Fibroblast of the aortic adventitia (primary cell): ENCODE results near the gene REM1. TPM values are rescaled to one million over a fixed set of nuclear protein-coding genes. Genes with fewer than 3 reads are reported as not detected.
A peak's percentile ranks its signal among the peaks of the same experiment; 100 is the strongest.
"Not testable (repeated sequence)": the region's sequence is repeated elsewhere in the genome, so short reads cannot be mapped to it uniquely, and the experiment has no call there.

ENCODE experiments used
- DNase-seq: peaks from one replicate; pipeline ENCODE4 v3.0.0-alpha.2; 2010; ENCODE audit warnings: low read depth
- H3K4me3 ChIP-seq: 2 replicates; pipeline ENCODE4 v1.5.1; 2011; ENCODE audit warnings: low read depth, mild to moderate bottlenecking, control low read depth, low read length, moderate library complexity
- CTCF ChIP-seq: IDR thresholded peaks from 2 replicates; pipeline ENCODE4 v1.5.1; 2011; ENCODE audit warnings: mild to moderate bottlenecking, low read length, control low read depth, inconsistent platforms; ENCODE audit not compliant: insufficient read depth
- total RNA-seq: library from RNA; depleted of rRNA; stranded (reverse); fragments of >200 nt; gene quantifications from 2 replicates; pipeline ENCODE4 v1.2.3, GENCODE V29; 2012; ENCODE audit warnings: low replicate concordance

The REM1 gene
- total RNA-seq, 1 donor, result not detected

GRCh38 chr20:31502884-31503673 lies 28.0 kb downstream of the REM1 start:
- peak; percentile 84 for DNase-seq
- peak; percentile 95 for TF ChIP-seq CTCF
- not testable (repeated sequence) for H3K4me3 ChIP-seq

GRCh38 chr20:31505903-31506302 lies 30.8 kb downstream of the REM1 start:
- TF ChIP-seq CTCF, result no peak
- H3K4me3 ChIP-seq, result no peak overlapping the region
- no peak for DNase-seq

- no peak overlapping the region for H3K4me3 ChIP-seq
- no peak for TF ChIP-seq CTCF
- DNase-seq, result no peak
Observed at GRCh38 chr20:31508517-31509244, 33.6 kb downstream of the REM1 start.

- peak; percentile 92 for DNase-seq
- peak; percentile 74 for TF ChIP-seq CTCF
- peak within 1 kb of the TSS; percentile 98 for H3K4me3 ChIP-seq
Observed at GRCh38 chr20:31514154-31515071, 39.3 kb downstream of the REM1 start, which contains the start of gene HM13. HM13 (plus strand) TSS chr20:31514442; CDS start chr20:31514552, 110 bp downstream.

GRCh38 chr20:31515072-31515774 lies 40.1 kb downstream of the REM1 start:
- no peak for DNase-seq
- no peak for TF ChIP-seq CTCF
- H3K4me3 ChIP-seq, result peak overlapping the region; percentile 98

GRCh38 chr20:31515775-31516107 lies 40.7 kb downstream of the REM1 start:
- H3K4me3 ChIP-seq, result peak overlapping the region; percentile 98
- TF ChIP-seq CTCF, result no peak
- DNase-seq, result no peak
